ENCODE data around the gene PLET1.

GRCh38 chr11:112248201-112248600, 12.5 kb downstream of the PLET1 start:
- no peak for TF ChIP-seq CTCF (IDR thresholded peaks at IDR 0.05; ENCODE audit: low read length)
- TF ChIP-seq EZH2 (IDR thresholded peaks at IDR 0.05; ENCODE audit: borderline replicate concordance, low read length), result no peak
